DND-41 (cell line): ENCODE measurements around the gene PHGDH.

Source experiments
- ATAC-seq: fragments of 200-7000 bp; cut with Tn5 transposase; 3 replicates; pipeline ENCODE4 v1.9.1; 2021; ENCODE audit warnings: low read depth; ENCODE audit not compliant: insufficient read depth
- DNase-seq: peaks from one replicate; pipeline ENCODE4 v3.0.0-alpha.2; 2020
- H2AFZ ChIP-seq: 2 replicates; pipeline ENCODE4 v1.6.0; 2012; ENCODE audit warnings: low read depth, low read length
- H3K27ac ChIP-seq: 2 replicates; pipeline ENCODE4 v1.5.1; 2012; ENCODE audit warnings: low read length, inconsistent platforms
- H3K27me3 ChIP-seq: fragments of 200-600 bp; sonication (generic); 2 replicates; pipeline ENCODE4 v1.6.0; 2012; ENCODE audit warnings: low read length, mild to moderate bottlenecking, inconsistent platforms; ENCODE audit not compliant: insufficient read depth, poor library complexity
- H3K36me3 ChIP-seq: 2 replicates; pipeline ENCODE4 v1.5.1; 2012; ENCODE audit warnings: low read length, inconsistent platforms; ENCODE audit not compliant: insufficient read depth
- H3K4me1 ChIP-seq: 2 replicates; pipeline ENCODE4 v1.5.1; 2012; ENCODE audit warnings: mild to moderate bottlenecking, low read length; ENCODE audit not compliant: insufficient read depth
- H3K4me2 ChIP-seq: 2 replicates; pipeline ENCODE4 v1.6.0; 2012; ENCODE audit warnings: mild to moderate bottlenecking, moderate library complexity, low read length, inconsistent platforms; ENCODE audit not compliant: insufficient read depth
- H3K4me3 ChIP-seq, 2 experiments: fragments of 200-600 bp in 1 of 2; shearing (Covaris generic) in 1 of 2; 2 replicates each; pipeline ENCODE4 v1.5.1; 2012 to 2016; ENCODE audit warnings: inconsistent platforms in 2 of 2, low read length in 2 of 2, mild to moderate bottlenecking in 2 of 2, low read depth in 1 of 2, moderate library complexity in 1 of 2
- H3K79me2 ChIP-seq: 2 replicates; pipeline ENCODE4 v1.6.0; 2012; ENCODE audit warnings: low read length, inconsistent platforms; ENCODE audit not compliant: insufficient read depth
- H3K9ac ChIP-seq: 2 replicates; pipeline ENCODE4 v1.6.0; 2012; ENCODE audit warnings: low read depth, mild to moderate bottlenecking, inconsistent platforms, low read length, moderate library complexity
- H3K9me3 ChIP-seq: 2 replicates; pipeline ENCODE4 v1.5.1; 2012; ENCODE audit warnings: low read length, moderate library complexity, mild to moderate bottlenecking, inconsistent platforms; ENCODE audit not compliant: insufficient read depth, severe bottlenecking
- H4K20me1 ChIP-seq: 2 replicates; pipeline ENCODE4 v1.6.0; 2012; ENCODE audit warnings: low read length; ENCODE audit not compliant: insufficient read depth
- EZH2 ChIP-seq: IDR thresholded peaks from 3 replicates; pipeline ENCODE4 v1.6.1; 2012; ENCODE audit warnings: borderline replicate concordance, low read depth, mild to moderate bottlenecking, moderate library complexity, low read length, inconsistent platforms; ENCODE audit not compliant: severe bottlenecking
- TF ChIP-seq, protein P1 (sequence below): IDR thresholded peaks from 2 replicates; pipeline ENCODE4 v1.5.1; 2012; ENCODE audit warnings: borderline replicate concordance, low read length, moderate library complexity, mild to moderate bottlenecking; ENCODE audit not compliant: poor library complexity, severe bottlenecking; ENCODE audit errors: extremely low read depth

PHGDH gene

GRCh38 chr1:119738100-119738720 is 26.5 kb downstream of the PHGDH start:
- no peak overlapping the region for H3K4me3 ChIP-seq
- no peak overlapping the region for H3K27ac ChIP-seq
- ATAC-seq (no peak), DNase-seq (no peak)
- no peak overlapping the region for H3K9ac ChIP-seq
- H3K4me1 ChIP-seq, result no peaks in the 10 kb centered on the region
- H3K79me2 ChIP-seq, result no peaks in the 10 kb centered on the region
- peaks cover 99% of the 10 kb centered on the region for H3K36me3 ChIP-seq
- no peaks in the 10 kb centered on the region for H3K27me3 ChIP-seq
- TF ChIP-seq EZH2, result no peak
- TF ChIP-seq, protein P1, sequence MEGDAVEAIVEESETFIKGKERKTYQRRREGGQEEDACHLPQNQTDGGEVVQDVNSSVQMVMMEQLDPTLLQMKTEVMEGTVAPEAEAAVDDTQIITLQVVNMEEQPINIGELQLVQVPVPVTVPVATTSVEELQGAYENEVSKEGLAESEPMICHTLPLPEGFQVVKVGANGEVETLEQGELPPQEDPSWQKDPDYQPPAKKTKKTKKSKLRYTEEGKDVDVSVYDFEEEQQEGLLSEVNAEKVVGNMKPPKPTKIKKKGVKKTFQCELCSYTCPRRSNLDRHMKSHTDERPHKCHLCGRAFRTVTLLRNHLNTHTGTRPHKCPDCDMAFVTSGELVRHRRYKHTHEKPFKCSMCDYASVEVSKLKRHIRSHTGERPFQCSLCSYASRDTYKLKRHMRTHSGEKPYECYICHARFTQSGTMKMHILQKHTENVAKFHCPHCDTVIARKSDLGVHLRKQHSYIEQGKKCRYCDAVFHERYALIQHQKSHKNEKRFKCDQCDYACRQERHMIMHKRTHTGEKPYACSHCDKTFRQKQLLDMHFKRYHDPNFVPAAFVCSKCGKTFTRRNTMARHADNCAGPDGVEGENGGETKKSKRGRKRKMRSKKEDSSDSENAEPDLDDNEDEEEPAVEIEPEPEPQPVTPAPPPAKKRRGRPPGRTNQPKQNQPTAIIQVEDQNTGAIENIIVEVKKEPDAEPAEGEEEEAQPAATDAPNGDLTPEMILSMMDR, result no peak
- no peaks in the 10 kb centered on the region for H3K9me3 ChIP-seq
- H2AFZ ChIP-seq, result no peak overlapping the region
- H3K4me2 ChIP-seq, result no peak overlapping the region
- H4K20me1 ChIP-seq, result peaks cover 57% of the 10 kb centered on the region

DNA sequence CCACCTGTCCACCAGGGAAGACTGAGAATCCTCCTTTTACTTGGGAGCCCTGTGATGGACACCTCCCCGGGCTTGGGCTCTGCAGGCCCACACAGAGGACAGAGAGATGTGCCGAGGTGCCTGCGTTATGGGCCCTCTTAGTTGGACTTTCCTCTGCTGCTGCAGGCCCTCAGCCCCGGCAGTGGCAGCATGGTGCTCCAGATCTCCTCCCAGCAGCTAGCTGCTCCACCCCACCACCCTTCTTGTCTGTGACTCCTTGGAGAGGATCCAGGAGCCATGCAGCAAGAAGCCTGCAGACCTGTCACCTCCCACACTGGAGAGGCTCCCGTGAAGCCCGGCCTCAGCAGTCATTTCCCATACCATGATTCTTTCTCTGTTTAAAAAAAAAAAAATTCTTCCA is 27.4 kb downstream of the PHGDH start:
- Histone ChIP-seq H3K27ac (no peak overlapping the region), H3K36me3 (peaks cover 100% of the 10 kb centered on the region), H3K27me3 (no peaks in the 10 kb centered on the region), H3K9ac (no peak overlapping the region), H3K79me2 (no peaks in the 10 kb centered on the region), H4K20me1 (peaks cover 62% of the 10 kb centered on the region), H3K4me3 (no peak overlapping the region), H3K4me1 (no peaks in the 10 kb centered on the region), H3K9me3 (no peaks in the 10 kb centered on the region), H2AFZ (no peak overlapping the region), H3K4me2 (no peak overlapping the region)
- no peak for DNase-seq
- TF ChIP-seq EZH2, result no peak
- TF ChIP-seq, protein P1, result no peak
- no peak for ATAC-seq

DNA sequence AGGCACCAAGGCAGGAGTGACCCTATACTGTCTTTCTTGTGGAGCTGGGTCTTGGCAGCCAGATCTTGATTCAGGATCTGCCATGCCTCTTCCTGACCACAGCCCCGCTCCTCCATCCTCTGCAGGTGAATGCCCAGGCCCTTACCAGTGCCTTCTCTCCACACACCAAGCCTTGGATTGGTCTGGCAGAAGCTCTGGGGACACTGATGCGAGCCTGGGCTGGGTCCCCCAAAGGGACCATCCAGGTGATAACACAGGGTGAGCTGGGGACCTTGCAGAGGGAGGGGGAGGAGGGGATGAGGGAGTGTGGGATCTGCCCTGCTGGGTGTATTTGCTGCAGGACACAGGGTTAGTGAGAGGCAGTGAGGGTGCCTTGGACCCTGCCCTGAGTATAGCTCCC is 28.5 kb downstream of the PHGDH start:
- Histone ChIP-seq H3K79me2 (no peaks in the 10 kb centered on the region), H3K9ac (no peak overlapping the region), H3K36me3 (peaks cover 94% of the 10 kb centered on the region), H3K4me2 (no peak overlapping the region), H3K9me3 (no peaks in the 10 kb centered on the region), H3K4me3 (no peak overlapping the region), H4K20me1 (peaks cover 53% of the 10 kb centered on the region), H3K27ac (no peak overlapping the region), H3K4me1 (no peaks in the 10 kb centered on the region), H2AFZ (no peak overlapping the region), H3K27me3 (no peaks in the 10 kb centered on the region)
- no peak for TF ChIP-seq EZH2
- TF ChIP-seq, protein P1, result no peak
- DNase-seq (no peak), ATAC-seq (no peak)
